Thoracic aorta (tissue), 2 donors: ENCODE results near the gene PIEZO2. TPM values are rescaled to one million over a fixed set of nuclear protein-coding genes. Genes with fewer than 3 reads are reported as not detected.

Experiments used
- ATAC-seq: fragments of 150-250 bp; one replicate; pipeline ENCODE4 v1.8.0; 2017; ENCODE audit warnings: low read depth; ENCODE audit not compliant: insufficient number of reproducible peaks, low FRiP score
- DNase-seq: peaks from one replicate; pipeline ENCODE4 v3.0.0-alpha.2; 2020; ENCODE audit warnings: low spot score
- H3K27ac ChIP-seq, 2 donors: fragments of 200-600 bp; sonication (generic); 1 replicate in 1 of 2; 2 replicates in 1 of 2; pipeline ENCODE4 v1.5.1; 2016; ENCODE audit warnings: mild to moderate bottlenecking in 2 of 2, moderate library complexity in 2 of 2
- H3K27me3 ChIP-seq: fragments of 200-600 bp; sonication (generic); replicated peaks from 2 replicates; pipeline ENCODE4 v1.6.0; 2016; ENCODE audit warnings: mild to moderate bottlenecking; ENCODE audit not compliant: insufficient read depth
- H3K36me3 ChIP-seq: fragments of 200-600 bp; sonication (generic); one replicate; pipeline ENCODE4 v1.5.1; 2016
- H3K4me1 ChIP-seq, 2 donors: fragments of 200-600 bp; sonication (generic); 1 replicate in 1 of 2; 2 replicates in 1 of 2; pipeline versions ENCODE4 v1.5.1 to v1.6.0; 2016; ENCODE audit warnings: low read depth in 2 of 2, mild to moderate bottlenecking in 1 of 2; ENCODE audit not compliant: control insufficient read depth in 1 of 2
- H3K4me3 ChIP-seq: fragments of 200-600 bp; sonication (generic); 2 replicates; pipeline ENCODE4 v1.5.1; 2016; ENCODE audit warnings: mild to moderate bottlenecking
- H3K9me3 ChIP-seq: fragments of 200-600 bp; sonication (generic); 2 replicates; pipeline ENCODE4 v1.5.1; 2016
- total RNA-seq, 2 donors: library from RNA; depleted of rRNA; stranded (reverse); fragments of >200 nt; gene quantifications; one replicate each; pipeline versions ENCODE4 v1.1.0 to v1.2.3, GENCODE V29; 2016
- TF ChIP-seq, protein P1 (sequence below): fragments of 200-600 bp; sonication (generic); IDR thresholded peaks from one replicate; pipeline ENCODE4 v1.5.1; 2019; ENCODE audit warnings: antibody characterized with exemption

Gene PIEZO2
- total RNA-seq, 2 donors from 2014 or later, result 8.3 to 10.3 TPM

DNA sequence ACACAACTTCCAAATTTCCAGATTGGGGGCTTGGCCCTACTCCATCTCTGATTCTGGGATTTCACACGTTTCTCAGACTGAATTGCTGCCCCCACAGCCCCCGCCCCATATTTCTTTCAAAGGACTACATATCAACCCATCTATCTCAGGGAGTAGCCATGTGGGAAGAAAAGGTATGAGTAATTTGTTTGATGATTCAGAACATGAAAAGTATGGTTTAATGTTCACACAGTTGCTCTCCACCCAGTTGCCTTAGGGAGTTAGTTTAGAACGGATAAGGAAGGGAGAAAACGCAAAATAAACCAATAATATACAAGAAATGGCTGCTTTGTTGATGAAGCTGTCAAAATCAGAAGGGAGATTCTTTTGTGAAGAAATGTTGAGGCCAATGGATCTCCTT lies 145.1 kb downstream of the PIEZO2 start:
- H3K27ac ChIP-seq, result no peak overlapping the region
- H3K36me3 ChIP-seq, result no peaks in the 10 kb centered on the region
- H3K4me1 ChIP-seq, result no peaks in the 10 kb centered on the region
- no peaks in the 10 kb centered on the region for H3K9me3 ChIP-seq
- H3K27me3 ChIP-seq, result no peaks in the 10 kb centered on the region
- no peak overlapping the region for H3K4me3 ChIP-seq
- no peak for DNase-seq
- no peak for ATAC-seq
- TF ChIP-seq, protein P1, sequence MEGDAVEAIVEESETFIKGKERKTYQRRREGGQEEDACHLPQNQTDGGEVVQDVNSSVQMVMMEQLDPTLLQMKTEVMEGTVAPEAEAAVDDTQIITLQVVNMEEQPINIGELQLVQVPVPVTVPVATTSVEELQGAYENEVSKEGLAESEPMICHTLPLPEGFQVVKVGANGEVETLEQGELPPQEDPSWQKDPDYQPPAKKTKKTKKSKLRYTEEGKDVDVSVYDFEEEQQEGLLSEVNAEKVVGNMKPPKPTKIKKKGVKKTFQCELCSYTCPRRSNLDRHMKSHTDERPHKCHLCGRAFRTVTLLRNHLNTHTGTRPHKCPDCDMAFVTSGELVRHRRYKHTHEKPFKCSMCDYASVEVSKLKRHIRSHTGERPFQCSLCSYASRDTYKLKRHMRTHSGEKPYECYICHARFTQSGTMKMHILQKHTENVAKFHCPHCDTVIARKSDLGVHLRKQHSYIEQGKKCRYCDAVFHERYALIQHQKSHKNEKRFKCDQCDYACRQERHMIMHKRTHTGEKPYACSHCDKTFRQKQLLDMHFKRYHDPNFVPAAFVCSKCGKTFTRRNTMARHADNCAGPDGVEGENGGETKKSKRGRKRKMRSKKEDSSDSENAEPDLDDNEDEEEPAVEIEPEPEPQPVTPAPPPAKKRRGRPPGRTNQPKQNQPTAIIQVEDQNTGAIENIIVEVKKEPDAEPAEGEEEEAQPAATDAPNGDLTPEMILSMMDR, result no peak

DNA sequence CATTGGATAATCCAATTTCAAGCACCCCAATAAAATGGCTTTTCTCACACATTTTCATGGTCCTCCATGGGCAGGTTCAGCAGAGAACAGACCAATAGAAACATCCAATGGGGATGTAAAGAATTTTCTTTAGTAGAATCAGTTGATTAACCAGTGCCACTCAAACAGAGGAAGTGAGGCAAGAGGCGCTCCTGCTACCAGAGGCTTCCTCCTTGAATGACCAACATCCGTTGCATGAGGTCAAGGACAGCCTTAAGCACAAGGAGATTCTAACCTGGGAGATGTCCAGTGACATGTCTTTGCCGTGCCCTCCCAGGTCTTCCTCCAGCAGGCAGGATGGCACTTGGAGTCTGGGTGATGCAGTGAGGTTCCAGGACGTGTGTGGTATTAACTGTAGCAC lies 146.6 kb downstream of the PIEZO2 start:
- no peaks in the 10 kb centered on the region for H3K4me1 ChIP-seq
- no peaks in the 10 kb centered on the region for H3K36me3 ChIP-seq
- no peak overlapping the region for H3K4me3 ChIP-seq
- no peaks in the 10 kb centered on the region for H3K27me3 ChIP-seq
- ATAC-seq (no peak), DNase-seq (no peak)
- TF ChIP-seq, protein P1, result no peak
- no peaks in the 10 kb centered on the region for H3K9me3 ChIP-seq
- no peak overlapping the region for H3K27ac ChIP-seq

- ATAC-seq (no peak), DNase-seq (no peak)
These were observed 147.1 kb downstream of the PIEZO2 start for GRCh38 chr18:11002277-11002676.

GRCh38 chr18:11000071-11000470 lies 149.3 kb downstream of the PIEZO2 start:
- Histone ChIP-seq H3K36me3 (no peaks in the 10 kb centered on the region), H3K9me3 (no peaks in the 10 kb centered on the region), H3K4me1 (no peaks in the 10 kb centered on the region), H3K4me3 (no peak overlapping the region), H3K27me3 (no peaks in the 10 kb centered on the region), H3K27ac (no peak overlapping the region)
- ATAC-seq (no peak), DNase-seq (no peak)
- TF ChIP-seq, protein P1, result no peak

More at GRCh38 chr18:11002277-11002676, 147.1 kb downstream of the PIEZO2 start:
- H3K9me3 ChIP-seq, result no peaks in the 10 kb centered on the region
- no peaks in the 10 kb centered on the region for H3K36me3 ChIP-seq
- TF ChIP-seq, protein P1, result no peak
- no peaks in the 10 kb centered on the region for H3K4me1 ChIP-seq
- no peaks in the 10 kb centered on the region for H3K27me3 ChIP-seq
- H3K4me3 ChIP-seq, result no peak overlapping the region
- H3K27ac ChIP-seq, result no peak overlapping the region

GRCh38 chr18:10997885-10998284 lies 151.5 kb downstream of the PIEZO2 start:
- DNase-seq (no peak), ATAC-seq (no peak)
- TF ChIP-seq, protein P1, result no peak
- Histone ChIP-seq H3K27ac (no peak overlapping the region), H3K27me3 (no peaks in the 10 kb centered on the region), H3K36me3 (no peaks in the 10 kb centered on the region), H3K9me3 (no peaks in the 10 kb centered on the region), H3K4me1 (no peaks in the 10 kb centered on the region), H3K4me3 (no peak overlapping the region)
